Neural crest cell (in vitro differentiated cells): ENCODE results near the gene AKAP17A. TPM values are rescaled to one million over a fixed set of nuclear protein-coding genes. Genes with fewer than 3 reads are reported as not detected.

Experiments
- DNase-seq: peaks from one replicate; pipeline ENCODE4 v3.0.0; 2021; ENCODE audit warnings: low read depth, mixed read lengths, low spot score
- H3K27ac Mint-ChIP-seq: one replicate; pipeline ENCODE4 v1.8.0; 2021; ENCODE audit warnings: mild to moderate bottlenecking, mixed read lengths; ENCODE audit not compliant: unreplicated experiment
- H3K27me3 Mint-ChIP-seq: 2 replicates; pipeline ENCODE4 v1.8.0; 2021; ENCODE audit warnings: low read depth, mild to moderate bottlenecking, mixed read lengths
- H3K36me3 Mint-ChIP-seq: 2 replicates; pipeline ENCODE4 v1.8.0; 2021; ENCODE audit warnings: low read depth, mild to moderate bottlenecking, mixed read lengths
- H3K4me1 Mint-ChIP-seq: 2 replicates; pipeline ENCODE4 v1.8.0; 2021; ENCODE audit warnings: mixed read lengths
- H3K4me3 Mint-ChIP-seq: one replicate; pipeline ENCODE4 v1.8.0; 2021; ENCODE audit warnings: mild to moderate bottlenecking, mixed read lengths
- H3K9me3 Mint-ChIP-seq: 2 replicates; pipeline ENCODE4 v1.8.0; 2021; ENCODE audit warnings: mixed read lengths
- total RNA-seq: library from RNA; stranded (reverse); gene quantifications from 2 replicates; pipeline ENCODE4 v1.2.1, GENCODE V29; 2021
- TF ChIP-seq, protein P1 (sequence below): fragments of 200-600 bp; sonication (generic); conservative IDR thresholded peaks from 2 replicates; pipeline ENCODE4 v1.5.0; 2021; ENCODE audit warnings: antibody characterized with exemption, mild to moderate bottlenecking

AKAP17A gene
- total RNA-seq, 1 donor from 2014 or later, result 44.0 TPM

DNA sequence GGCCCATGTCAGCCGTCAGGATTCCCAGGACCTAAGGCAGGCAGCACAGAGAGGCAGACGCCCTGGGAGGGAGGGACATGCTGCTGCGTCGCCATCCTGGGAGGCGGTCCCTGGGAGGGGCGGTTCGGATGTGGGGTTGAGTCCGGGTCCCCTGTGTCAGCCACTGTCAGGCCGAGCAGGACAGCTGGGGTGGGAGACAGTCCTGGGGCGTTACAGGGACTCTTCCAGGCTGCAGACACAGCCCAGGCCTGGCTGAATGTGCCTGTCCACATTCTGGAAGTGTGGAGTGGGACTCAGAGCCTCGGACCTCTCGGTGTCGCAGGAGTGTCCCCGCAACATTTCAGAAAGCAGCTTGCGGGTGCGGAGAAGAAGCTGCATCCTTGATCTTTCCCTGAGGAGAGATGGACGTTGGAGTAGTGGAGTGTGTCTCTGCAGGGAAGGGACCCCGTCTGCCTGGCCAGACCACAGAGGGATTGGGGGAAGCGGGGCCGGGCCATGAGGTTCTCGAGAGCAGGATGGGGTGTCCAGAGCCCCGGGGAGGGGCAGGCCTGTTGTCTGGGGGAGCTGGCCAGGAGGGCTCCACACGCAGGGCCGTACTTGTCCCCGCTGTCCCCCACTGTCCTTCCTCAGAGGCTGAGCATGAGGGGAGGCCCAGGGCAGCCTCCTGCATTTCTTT, 6.1 kb downstream of the AKAP17A start:
- H3K4me3 Mint-ChIP-seq, result no peak overlapping the region
- peaks cover 8% of the 10 kb centered on the region for H3K4me1 Mint-ChIP-seq
- H3K36me3 Mint-ChIP-seq, result peaks cover 13% of the 10 kb centered on the region
- no peak for DNase-seq
- no peaks in the 10 kb centered on the region for H3K9me3 Mint-ChIP-seq
- H3K27me3 Mint-ChIP-seq, result no peaks in the 10 kb centered on the region
- TF ChIP-seq, protein P1, sequence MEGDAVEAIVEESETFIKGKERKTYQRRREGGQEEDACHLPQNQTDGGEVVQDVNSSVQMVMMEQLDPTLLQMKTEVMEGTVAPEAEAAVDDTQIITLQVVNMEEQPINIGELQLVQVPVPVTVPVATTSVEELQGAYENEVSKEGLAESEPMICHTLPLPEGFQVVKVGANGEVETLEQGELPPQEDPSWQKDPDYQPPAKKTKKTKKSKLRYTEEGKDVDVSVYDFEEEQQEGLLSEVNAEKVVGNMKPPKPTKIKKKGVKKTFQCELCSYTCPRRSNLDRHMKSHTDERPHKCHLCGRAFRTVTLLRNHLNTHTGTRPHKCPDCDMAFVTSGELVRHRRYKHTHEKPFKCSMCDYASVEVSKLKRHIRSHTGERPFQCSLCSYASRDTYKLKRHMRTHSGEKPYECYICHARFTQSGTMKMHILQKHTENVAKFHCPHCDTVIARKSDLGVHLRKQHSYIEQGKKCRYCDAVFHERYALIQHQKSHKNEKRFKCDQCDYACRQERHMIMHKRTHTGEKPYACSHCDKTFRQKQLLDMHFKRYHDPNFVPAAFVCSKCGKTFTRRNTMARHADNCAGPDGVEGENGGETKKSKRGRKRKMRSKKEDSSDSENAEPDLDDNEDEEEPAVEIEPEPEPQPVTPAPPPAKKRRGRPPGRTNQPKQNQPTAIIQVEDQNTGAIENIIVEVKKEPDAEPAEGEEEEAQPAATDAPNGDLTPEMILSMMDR, result no peak
- peak overlapping the region; percentile 67 for H3K27ac Mint-ChIP-seq

DNA sequence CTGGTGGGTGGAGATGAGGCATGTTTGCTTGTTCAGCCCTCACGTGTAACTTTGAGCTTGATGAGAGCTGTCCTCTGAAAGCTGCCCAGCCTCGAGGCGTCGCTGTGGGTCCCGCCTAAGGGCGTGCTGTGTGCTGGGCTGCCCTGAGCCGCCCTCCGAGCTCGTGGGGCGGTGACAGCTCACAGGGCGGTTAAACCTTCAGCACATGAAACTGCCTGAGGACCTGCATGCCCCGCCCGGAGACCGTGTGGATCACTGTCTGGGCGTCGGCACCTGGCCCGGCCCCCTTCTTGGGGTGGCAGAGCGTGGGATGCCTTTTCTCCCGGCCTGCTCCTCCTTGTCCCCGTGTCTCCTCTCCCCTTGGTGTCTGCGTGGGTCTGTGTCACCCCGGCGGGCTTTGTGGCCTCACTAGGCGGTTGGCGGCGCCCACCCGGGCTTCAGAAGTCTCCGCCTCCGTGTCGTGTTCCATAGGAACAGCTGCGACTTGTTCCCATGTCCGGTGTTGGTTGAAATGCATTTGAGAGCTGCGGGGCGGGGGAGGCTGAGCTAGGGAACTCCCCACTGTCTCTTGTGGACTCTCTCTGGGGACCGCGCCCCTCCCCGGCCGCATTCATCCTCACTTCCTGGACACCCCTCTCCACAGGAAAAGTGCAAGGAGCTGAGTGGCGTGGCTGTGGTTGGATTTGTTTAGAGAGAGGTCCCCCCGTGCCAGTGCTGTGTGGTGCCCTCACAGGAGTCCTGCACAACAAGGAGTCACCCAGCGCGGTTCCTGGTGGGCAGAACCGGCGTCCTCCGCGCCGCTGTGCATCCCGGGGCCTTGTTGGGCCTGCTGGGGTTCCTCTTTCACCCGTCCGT, 6.8 kb downstream of the AKAP17A start:
- Mint-ChIP-seq H3K27me3 (no peaks in the 10 kb centered on the region), H3K36me3 (peaks cover 16% of the 10 kb centered on the region), H3K4me1 (peaks cover under 1% of the 10 kb centered on the region), H3K27ac (no peak overlapping the region), H3K4me3 (peak overlapping the region; percentile 68), H3K9me3 (no peaks in the 10 kb centered on the region)
- no peak for DNase-seq
- TF ChIP-seq, protein P1, result no peak

DNA sequence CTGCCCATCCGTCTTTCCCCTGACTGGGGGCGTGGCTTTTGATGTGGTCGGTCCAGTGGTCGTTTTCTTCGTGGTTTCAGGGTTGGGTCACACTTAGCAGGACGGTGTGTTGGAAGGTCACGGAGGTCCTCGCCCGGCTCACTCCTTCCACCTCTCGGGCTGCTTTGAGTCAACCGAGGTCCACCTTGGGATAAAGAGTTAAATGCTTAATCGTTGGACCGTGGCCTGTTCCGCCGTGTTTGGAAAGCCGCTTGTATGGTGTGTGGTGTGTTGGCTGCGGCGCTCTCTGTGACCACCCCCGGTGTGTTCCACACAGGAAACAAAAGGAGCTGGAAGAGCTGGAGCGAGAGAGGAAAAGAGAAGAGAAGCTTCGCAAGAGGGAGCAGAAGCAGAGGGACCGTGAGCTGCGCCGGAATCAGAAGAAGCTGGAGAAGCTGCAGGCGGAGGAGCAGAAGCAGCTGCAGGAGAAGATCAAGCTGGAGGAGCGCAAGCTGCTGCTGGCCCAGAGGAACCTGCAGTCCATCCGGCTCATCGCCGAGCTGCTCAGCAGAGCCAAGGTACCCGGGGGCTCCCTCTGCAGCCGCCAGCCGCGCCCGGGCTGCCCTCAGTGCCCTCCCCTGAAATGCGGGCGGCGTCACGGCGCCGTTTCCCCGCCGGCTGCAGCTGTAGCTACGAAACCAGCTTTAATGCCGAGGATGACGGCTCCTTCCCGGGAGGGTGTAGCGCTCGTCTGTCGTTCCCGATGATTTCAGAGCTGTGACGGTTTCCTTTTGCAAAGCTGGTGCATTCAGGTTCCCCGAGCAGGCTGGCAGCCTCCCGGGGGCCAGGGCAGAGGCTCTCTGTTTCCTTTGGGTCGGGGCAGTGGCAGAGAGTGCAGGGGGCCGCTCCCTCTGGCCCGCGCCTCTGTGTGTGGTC, 7.7 kb downstream of the AKAP17A start:
- peaks cover 18% of the 10 kb centered on the region for H3K36me3 Mint-ChIP-seq
- no peaks in the 10 kb centered on the region for H3K4me1 Mint-ChIP-seq
- H3K27ac Mint-ChIP-seq, result no peak overlapping the region
- H3K27me3 Mint-ChIP-seq, result no peaks in the 10 kb centered on the region
- no peaks in the 10 kb centered on the region for H3K9me3 Mint-ChIP-seq
- TF ChIP-seq, protein P1, result no peak
- no peak for DNase-seq
- H3K4me3 Mint-ChIP-seq, result no peak overlapping the region

DNA sequence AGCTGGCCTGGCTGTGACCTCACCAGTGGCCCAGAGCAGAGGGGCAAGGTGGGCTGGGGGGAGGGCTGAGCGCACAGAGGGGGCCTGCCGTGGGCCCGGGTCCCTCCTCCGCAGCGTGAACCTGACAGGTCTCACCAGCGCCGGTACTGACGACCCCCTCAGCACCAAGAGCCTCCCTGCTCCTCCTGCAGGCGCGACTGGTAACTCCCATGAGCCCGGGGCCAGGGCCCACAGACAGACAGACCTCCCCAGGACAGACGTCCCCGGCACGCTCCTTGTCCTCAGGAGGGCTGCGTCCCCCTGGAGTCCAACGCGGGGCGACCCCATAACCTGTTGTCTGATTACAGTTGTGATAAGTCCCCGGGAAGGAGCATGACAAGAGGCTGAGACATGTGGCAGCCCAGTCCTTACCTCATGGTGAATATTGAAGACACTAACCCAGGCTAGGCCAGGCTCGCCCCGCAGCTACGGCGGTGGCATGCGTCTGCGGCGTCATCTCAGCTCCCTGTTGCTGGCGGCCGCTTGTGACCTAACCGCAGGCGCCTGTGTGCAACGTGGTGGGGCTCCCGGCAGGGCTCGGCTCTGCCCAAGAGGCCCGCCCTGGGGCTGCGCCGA, 8.5 kb downstream of the AKAP17A start:
- DNase-seq, result no peak
- H3K36me3 Mint-ChIP-seq, result peaks cover 24% of the 10 kb centered on the region

More for the DNA sequence above, 8.5 kb downstream of the AKAP17A start:
- Mint-ChIP-seq H3K4me1 (no peaks in the 10 kb centered on the region), H3K9me3 (no peaks in the 10 kb centered on the region), H3K27me3 (no peaks in the 10 kb centered on the region), H3K4me3 (no peak overlapping the region), H3K27ac (no peak overlapping the region)
- TF ChIP-seq, protein P1, result no peak
